Measurements from ENCODE around the gene SPAG16. TPM values are rescaled to one million over a fixed set of nuclear protein-coding genes. Genes with fewer than 3 reads are reported as not detected.

The SPAG16 gene
- total RNA-seq, 4 donors from 2014 or later = 1.2 to 30.8 (median 16.2) TPM

DNA sequence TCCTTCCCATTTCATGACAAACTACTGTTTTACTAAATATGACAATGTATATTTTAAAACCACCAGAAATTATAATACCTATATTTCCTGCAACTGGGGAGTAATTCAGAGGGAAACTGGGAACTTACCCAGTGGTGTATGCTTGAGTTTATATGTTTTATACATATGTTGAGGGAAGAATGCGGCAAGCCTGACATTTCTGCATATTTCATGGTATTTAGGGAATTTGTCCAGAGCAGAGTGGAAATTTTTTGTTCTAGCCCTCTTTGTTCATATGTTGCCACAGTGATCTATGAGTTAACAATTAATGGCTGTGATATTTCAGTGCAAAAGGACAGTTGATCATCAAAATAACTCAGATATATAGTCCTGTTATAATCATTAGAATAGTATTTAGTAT, 895.8 kb downstream of the SPAG16 start:
- Histone ChIP-seq H3K4me3 (no peak overlapping the region), H3K27ac (no peak overlapping the region), H3K4me1 (no peaks in the 10 kb centered on the region), H3K27me3 (no peaks in the 10 kb centered on the region), H3K36me3 (no peaks in the 10 kb centered on the region), H3K9me3 (no peaks in the 10 kb centered on the region)
- in situ Hi-C loops (cut with MboI; ENCODE audit: low pct_ligation_motif_present in 1 of 4, low pct_unique_long_range_greater_than_20kb in 1 of 4, low sequenced_read_pairs in 3 of 4) = no loop called here
- intact Hi-C loops (cut with DNase I; ENCODE audit: low total_unique reads) = no loop called here
- 84 to 89% methylated on average over 1 of the region's 1 CpG for WGBS, 2 donors (ENCODE audit: low coverage in 1 of 2)
- no peak for TF ChIP-seq POLR2AphosphoS5 (IDR thresholded peaks at IDR 0.05)
- TF ChIP-seq POLR2A (IDR thresholded peaks at IDR 0.05) = no peak
- TF ChIP-seq, protein P1, sequence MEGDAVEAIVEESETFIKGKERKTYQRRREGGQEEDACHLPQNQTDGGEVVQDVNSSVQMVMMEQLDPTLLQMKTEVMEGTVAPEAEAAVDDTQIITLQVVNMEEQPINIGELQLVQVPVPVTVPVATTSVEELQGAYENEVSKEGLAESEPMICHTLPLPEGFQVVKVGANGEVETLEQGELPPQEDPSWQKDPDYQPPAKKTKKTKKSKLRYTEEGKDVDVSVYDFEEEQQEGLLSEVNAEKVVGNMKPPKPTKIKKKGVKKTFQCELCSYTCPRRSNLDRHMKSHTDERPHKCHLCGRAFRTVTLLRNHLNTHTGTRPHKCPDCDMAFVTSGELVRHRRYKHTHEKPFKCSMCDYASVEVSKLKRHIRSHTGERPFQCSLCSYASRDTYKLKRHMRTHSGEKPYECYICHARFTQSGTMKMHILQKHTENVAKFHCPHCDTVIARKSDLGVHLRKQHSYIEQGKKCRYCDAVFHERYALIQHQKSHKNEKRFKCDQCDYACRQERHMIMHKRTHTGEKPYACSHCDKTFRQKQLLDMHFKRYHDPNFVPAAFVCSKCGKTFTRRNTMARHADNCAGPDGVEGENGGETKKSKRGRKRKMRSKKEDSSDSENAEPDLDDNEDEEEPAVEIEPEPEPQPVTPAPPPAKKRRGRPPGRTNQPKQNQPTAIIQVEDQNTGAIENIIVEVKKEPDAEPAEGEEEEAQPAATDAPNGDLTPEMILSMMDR (IDR thresholded peaks at IDR 0.05) = no peak
- no peak for TF ChIP-seq EP300 (IDR thresholded peaks at IDR 0.05; ENCODE audit: low read depth)
- no peak for DNase-seq

DNA sequence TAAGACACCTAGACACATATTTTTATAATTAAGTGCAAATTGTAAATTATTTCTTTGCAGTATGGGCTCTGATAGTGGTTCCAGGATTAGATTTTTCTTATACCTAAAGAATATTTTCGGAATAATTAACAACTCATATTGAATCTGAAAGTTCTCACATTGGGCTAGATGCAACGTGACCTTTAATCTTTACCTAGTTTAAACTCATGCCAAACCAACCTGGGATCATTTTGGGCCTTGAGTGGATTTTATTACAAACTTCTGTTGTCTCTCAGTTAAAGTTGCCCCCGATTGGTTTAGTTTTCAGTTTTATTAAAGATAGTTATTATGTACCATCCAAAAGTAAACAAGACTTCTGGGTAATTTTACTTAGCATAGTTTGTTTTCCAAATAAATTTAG, 896.4 kb downstream of the SPAG16 start:
- Histone ChIP-seq H3K9me3 (no peaks in the 10 kb centered on the region), H3K36me3 (no peaks in the 10 kb centered on the region), H3K4me3 (no peak overlapping the region), H3K27ac (no peak overlapping the region), H3K27me3 (no peaks in the 10 kb centered on the region), H3K4me1 (no peaks in the 10 kb centered on the region)
- TF ChIP-seq, protein P1 (IDR thresholded peaks at IDR 0.05) = no peak
- no peak for TF ChIP-seq POLR2A (IDR thresholded peaks at IDR 0.05)
- no peak for TF ChIP-seq EP300 (IDR thresholded peaks at IDR 0.05; ENCODE audit: low read depth)
- no peak for TF ChIP-seq POLR2AphosphoS5 (IDR thresholded peaks at IDR 0.05)
- intact Hi-C loops (cut with DNase I; ENCODE audit: low total_unique reads) = no loop called here
- in situ Hi-C loops (cut with MboI; ENCODE audit: low pct_ligation_motif_present in 1 of 4, low pct_unique_long_range_greater_than_20kb in 1 of 4, low sequenced_read_pairs in 3 of 4) = no loop called here
- DNase-seq = no peak
- 55 to 58% methylated on average over 3 of the region's 3 CpGs for WGBS, 2 donors (ENCODE audit: low coverage in 1 of 2)

DNA sequence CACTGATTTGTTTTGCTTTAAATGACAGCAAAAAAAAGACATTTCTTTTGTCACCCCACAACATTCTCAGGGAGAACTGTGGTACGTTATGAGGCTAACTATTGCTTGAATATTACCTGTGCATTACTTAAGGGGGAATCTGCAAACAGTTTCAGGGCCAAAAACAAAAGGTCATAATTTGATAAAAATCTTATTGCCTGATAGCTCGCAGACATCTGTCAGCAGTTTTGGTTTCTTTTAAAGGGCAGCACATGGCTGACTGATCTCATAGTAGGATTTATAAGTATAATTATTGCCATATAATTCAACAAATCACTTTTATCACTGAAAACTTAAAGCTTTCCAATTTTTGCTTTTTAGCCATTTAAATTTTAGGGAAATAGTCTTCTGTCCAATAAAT, 900.2 kb downstream of the SPAG16 start:
- in situ Hi-C loops (cut with MboI; ENCODE audit: low pct_ligation_motif_present in 1 of 4, low pct_unique_long_range_greater_than_20kb in 1 of 4, low sequenced_read_pairs in 3 of 4) (no loop called here), intact Hi-C loops (cut with DNase I; ENCODE audit: low total_unique reads) (no loop called here)
- Histone ChIP-seq H3K4me3 (no peak overlapping the region), H3K4me1 (no peaks in the 10 kb centered on the region), H3K36me3 (no peaks in the 10 kb centered on the region), H3K27me3 (no peaks in the 10 kb centered on the region), H3K9me3 (no peaks in the 10 kb centered on the region), H3K27ac (no peak overlapping the region)
- WGBS, 2 donors (ENCODE audit: low coverage in 1 of 2) = 36 to 43% methylated on average over 2 of the region's 2 CpGs
- no peak for TF ChIP-seq POLR2A (IDR thresholded peaks at IDR 0.05)
- TF ChIP-seq, protein P1 (IDR thresholded peaks at IDR 0.05) = no peak
- TF ChIP-seq POLR2AphosphoS5 (IDR thresholded peaks at IDR 0.05) = no peak
- no peak for TF ChIP-seq EP300 (IDR thresholded peaks at IDR 0.05; ENCODE audit: low read depth)
- DNase-seq = no peak

DNA sequence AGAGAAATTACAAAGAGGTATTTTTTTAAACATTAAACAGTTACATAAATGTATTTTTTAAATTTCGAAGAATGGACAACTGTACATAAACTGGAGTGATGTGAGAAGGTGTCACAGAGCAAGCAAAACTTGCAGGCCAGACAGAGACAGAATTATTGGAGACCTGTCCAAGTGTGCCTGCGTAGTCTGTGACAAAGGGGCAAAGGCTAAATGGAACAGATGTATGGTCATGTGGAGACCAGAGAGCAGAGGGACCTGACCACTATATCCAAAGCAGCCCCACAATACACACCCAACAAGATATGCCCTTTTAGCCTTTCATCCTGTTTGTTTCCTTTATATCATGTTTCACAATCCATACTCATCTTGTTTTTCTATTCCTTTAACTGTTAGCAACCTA, 901.3 kb downstream of the SPAG16 start:
- WGBS, 2 donors (ENCODE audit: low coverage in 1 of 2) = 50 to 68% methylated on average over 1 to 2 of the region's 2 CpGs
- Histone ChIP-seq H3K36me3 (no peaks in the 10 kb centered on the region), H3K4me3 (no peak overlapping the region), H3K4me1 (no peaks in the 10 kb centered on the region), H3K9me3 (no peaks in the 10 kb centered on the region), H3K27ac (no peak overlapping the region), H3K27me3 (no peaks in the 10 kb centered on the region)
- in situ Hi-C loops (cut with MboI; ENCODE audit: low pct_ligation_motif_present in 1 of 4, low pct_unique_long_range_greater_than_20kb in 1 of 4, low sequenced_read_pairs in 3 of 4) (no loop called here), intact Hi-C loops (cut with DNase I; ENCODE audit: low total_unique reads) (no loop called here)
- DNase-seq = no peak
- TF ChIP-seq POLR2AphosphoS5 (IDR thresholded peaks at IDR 0.05) = no peak
- TF ChIP-seq POLR2A (IDR thresholded peaks at IDR 0.05) = no peak
- TF ChIP-seq, protein P1 (IDR thresholded peaks at IDR 0.05) = no peak
- no peak for TF ChIP-seq EP300 (IDR thresholded peaks at IDR 0.05; ENCODE audit: low read depth)

Data from transverse colon (tissue), 4 donors.